Measurements from ENCODE around the gene DCPS. TPM values are rescaled to one million over a fixed set of nuclear protein-coding genes. Genes with fewer than 3 reads are reported as not detected.
"Not testable (repeated sequence)": the region's sequence is repeated elsewhere in the genome, so short reads cannot be mapped to it uniquely, and the experiment has no call there.

Gene DCPS
- polyA plus RNA-seq, 1 donor, result 10.6 TPM

DNA sequence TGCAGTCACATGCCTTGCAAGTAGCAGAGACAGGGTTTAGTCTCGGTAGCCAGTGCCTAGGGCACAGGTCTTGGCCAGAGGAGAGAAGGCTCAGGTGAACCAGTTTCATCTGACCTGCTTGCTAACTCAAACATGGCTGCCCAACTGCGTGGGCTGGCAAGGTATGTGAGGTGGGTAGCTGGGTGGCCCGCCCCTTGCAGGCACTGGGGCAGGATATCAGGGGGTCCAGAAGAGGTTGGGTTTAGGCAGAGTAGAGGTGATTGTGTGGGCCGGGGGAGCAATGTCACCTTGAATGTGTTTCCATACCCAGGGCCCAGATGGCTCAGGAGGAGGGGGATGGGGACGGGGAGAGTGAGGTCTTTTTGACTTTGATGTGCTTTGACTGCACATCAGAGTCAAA, 89.3 kb downstream of the DCPS start:
- H3K4me3 ChIP-seq (ENCODE audit: low read length), result no peak overlapping the region
- DNase-seq, result no peak
- H3K9me3 ChIP-seq (ENCODE audit: control insufficient read depth, low read depth, low read length), result no peaks in the 10 kb centered on the region
- H3K27me3 ChIP-seq (ENCODE audit: control insufficient read depth, insufficient read depth, low read length), result no peaks in the 10 kb centered on the region
- no CpG with 5 or more reads among the region's 5 CpGs for WGBS (ENCODE audit: insufficient coverage, low lambda C conversion rate)
- no peaks in the 10 kb centered on the region for H3K36me3 ChIP-seq (ENCODE audit: control insufficient read depth, insufficient read depth, low read length)
- H3K4me1 ChIP-seq (ENCODE audit: control insufficient read depth, insufficient read depth, low read length), result no peaks in the 10 kb centered on the region
- H3K27ac ChIP-seq (ENCODE audit: low read length), result no peak overlapping the region

GRCh38 chr11:126394036-126394435, 90.2 kb downstream of the DCPS start:
- Histone ChIP-seq H3K4me1 (ENCODE audit: control insufficient read depth, insufficient read depth, low read length) (no peaks in the 10 kb centered on the region), H3K36me3 (ENCODE audit: control insufficient read depth, insufficient read depth, low read length) (no peaks in the 10 kb centered on the region), H3K9me3 (ENCODE audit: control insufficient read depth, low read depth, low read length) (no peaks in the 10 kb centered on the region), H3K27me3 (ENCODE audit: control insufficient read depth, insufficient read depth, low read length) (no peaks in the 10 kb centered on the region), H3K4me3 (ENCODE audit: low read length) (no peak overlapping the region), H3K27ac (ENCODE audit: low read length) (no peak overlapping the region)
- WGBS (ENCODE audit: insufficient coverage, low lambda C conversion rate), result no CpG with 5 or more reads among the region's 3 CpGs
- DNase-seq, result no peak

GRCh38 chr11:126394634-126395072, 90.8 kb downstream of the DCPS start:
- WGBS (ENCODE audit: insufficient coverage, low lambda C conversion rate), result no CpG with 5 or more reads among the region's 7 CpGs
- not testable (repeated sequence) for H3K9me3 ChIP-seq (ENCODE audit: control insufficient read depth, low read depth, low read length); H3K27ac ChIP-seq (ENCODE audit: low read length); H3K4me1 ChIP-seq (ENCODE audit: control insufficient read depth, insufficient read depth, low read length); DNase-seq; H3K27me3 ChIP-seq (ENCODE audit: control insufficient read depth, insufficient read depth, low read length); H3K4me3 ChIP-seq (ENCODE audit: low read length); H3K36me3 ChIP-seq (ENCODE audit: control insufficient read depth, insufficient read depth, low read length)

Other genes starting within 250 kb of the DCPS start
- gene CDON, start 241.2 kb upstream of the DCPS start, polyA plus RNA-seq, result 22.8 TPM
- 38.8 TPM for gene RPUSD4, start 92.4 kb upstream of the DCPS start, polyA plus RNA-seq
- 26.8 TPM for gene FAM118B, start 92.3 kb upstream of the DCPS start, polyA plus RNA-seq
- 74.8 TPM for gene SRPRA, start 35.2 kb upstream of the DCPS start, polyA plus RNA-seq
- gene FOXRED1, start 34.9 kb upstream of the DCPS start, polyA plus RNA-seq, result 39.4 TPM
- 13.2 TPM for gene TIRAP, start 21.0 kb upstream of the DCPS start, polyA plus RNA-seq
- 20.4 TPM for gene ST3GAL4, start 51.6 kb downstream of the DCPS start, polyA plus RNA-seq